ENCODE data around the gene EPHB3.

EPHB3 gene

GRCh38 chr3:184577546-184577945, 16.0 kb downstream of the EPHB3 start:
- H3K4me3 ChIP-seq (ENCODE audit: low read depth, low read length): no peak overlapping the region
- no peak for TF ChIP-seq CTCF (IDR thresholded peaks at IDR 0.05; ENCODE audit: borderline replicate concordance, insufficient read depth, low read depth, low read length)

GRCh38 chr3:184578218-184578617, 16.6 kb downstream of the EPHB3 start:
- H3K4me3 ChIP-seq (ENCODE audit: low read depth, low read length): no peak overlapping the region
- TF ChIP-seq CTCF (IDR thresholded peaks at IDR 0.05; ENCODE audit: borderline replicate concordance, insufficient read depth, low read depth, low read length): no peak

GRCh38 chr3:184578822-184579221, 17.2 kb downstream of the EPHB3 start:
- TF ChIP-seq CTCF (IDR thresholded peaks at IDR 0.05; ENCODE audit: borderline replicate concordance, insufficient read depth, low read depth, low read length): no peak
- H3K4me3 ChIP-seq (ENCODE audit: low read depth, low read length): no peak overlapping the region

- no peak overlapping the region for H3K4me3 ChIP-seq (ENCODE audit: low read depth, low read length)
- no peak for TF ChIP-seq CTCF (IDR thresholded peaks at IDR 0.05; ENCODE audit: borderline replicate concordance, insufficient read depth, low read depth, low read length)
These were observed 17.9 kb downstream of the EPHB3 start for GRCh38 chr3:184579513-184579912.

- no peak for TF ChIP-seq CTCF (IDR thresholded peaks at IDR 0.05; ENCODE audit: borderline replicate concordance, insufficient read depth, low read depth, low read length)
- no peak overlapping the region for H3K4me3 ChIP-seq (ENCODE audit: low read depth, low read length)
These were observed 18.8 kb downstream of the EPHB3 start for GRCh38 chr3:184580376-184580775.

GRCh38 chr3:184581331-184581855, 19.8 kb downstream of the EPHB3 start:
- H3K4me3 ChIP-seq (ENCODE audit: low read depth, low read length): no peak overlapping the region
- TF ChIP-seq CTCF (IDR thresholded peaks at IDR 0.05; ENCODE audit: borderline replicate concordance, insufficient read depth, low read depth, low read length): no peak

GRCh38 chr3:184582646-184583577, 21.3 kb downstream of the EPHB3 start:
- TF ChIP-seq CTCF (IDR thresholded peaks at IDR 0.05; ENCODE audit: borderline replicate concordance, insufficient read depth, low read depth, low read length): no peak
- no peak overlapping the region for H3K4me3 ChIP-seq (ENCODE audit: low read depth, low read length)
